IPS-15b (cell line): Measurements from ENCODE around the gene INTS6L.

Source experiments
- H3K27me3 ChIP-seq: one replicate; pipeline ENCODE4 v1.6.1; 2013; ENCODE audit warnings: low read length; ENCODE audit not compliant: control insufficient read depth, insufficient read depth
- H3K36me3 ChIP-seq: one replicate; pipeline ENCODE4 v1.6.1; 2013; ENCODE audit warnings: low read length; ENCODE audit not compliant: control insufficient read depth, insufficient read depth
- H3K4me1 ChIP-seq: one replicate; pipeline ENCODE4 v1.6.1; 2013; ENCODE audit warnings: mild to moderate bottlenecking, low read length; ENCODE audit not compliant: control insufficient read depth, insufficient read depth
- H3K4me3 ChIP-seq: one replicate; pipeline ENCODE4 v1.5.1; 2013; ENCODE audit warnings: low read depth, low read length
- H3K9ac ChIP-seq: one replicate; pipeline ENCODE4 v1.6.1; 2013; ENCODE audit warnings: low read depth, mild to moderate bottlenecking, low read length
- H3K9me3 ChIP-seq: one replicate; pipeline ENCODE4 v1.6.1; 2013; ENCODE audit warnings: mild to moderate bottlenecking, low read length; ENCODE audit not compliant: control insufficient read depth, insufficient read depth

Gene INTS6L

GRCh38 chrX:135528756-135529155 is 8.3 kb downstream of the INTS6L start:
- H3K9ac ChIP-seq: no peak overlapping the region
- H3K27me3 ChIP-seq: no peaks in the 10 kb centered on the region
- no peak overlapping the region for H3K4me3 ChIP-seq
- H3K9me3 ChIP-seq: no peaks in the 10 kb centered on the region
- H3K36me3 ChIP-seq: no peaks in the 10 kb centered on the region
- H3K4me1 ChIP-seq: peaks cover 6% of the 10 kb centered on the region

GRCh38 chrX:135530097-135530496 is 9.6 kb downstream of the INTS6L start:
- Histone ChIP-seq H3K27me3 (no peaks in the 10 kb centered on the region), H3K36me3 (no peaks in the 10 kb centered on the region), H3K4me3 (no peak overlapping the region), H3K4me1 (peaks cover 6% of the 10 kb centered on the region), H3K9me3 (no peaks in the 10 kb centered on the region), H3K9ac (no peak overlapping the region)

GRCh38 chrX:135531813-135532212 is 11.4 kb downstream of the INTS6L start:
- Histone ChIP-seq H3K27me3 (no peaks in the 10 kb centered on the region), H3K4me1 (peaks cover 6% of the 10 kb centered on the region), H3K9me3 (no peaks in the 10 kb centered on the region), H3K4me3 (no peak overlapping the region), H3K9ac (no peak overlapping the region), H3K36me3 (no peaks in the 10 kb centered on the region)

DNA sequence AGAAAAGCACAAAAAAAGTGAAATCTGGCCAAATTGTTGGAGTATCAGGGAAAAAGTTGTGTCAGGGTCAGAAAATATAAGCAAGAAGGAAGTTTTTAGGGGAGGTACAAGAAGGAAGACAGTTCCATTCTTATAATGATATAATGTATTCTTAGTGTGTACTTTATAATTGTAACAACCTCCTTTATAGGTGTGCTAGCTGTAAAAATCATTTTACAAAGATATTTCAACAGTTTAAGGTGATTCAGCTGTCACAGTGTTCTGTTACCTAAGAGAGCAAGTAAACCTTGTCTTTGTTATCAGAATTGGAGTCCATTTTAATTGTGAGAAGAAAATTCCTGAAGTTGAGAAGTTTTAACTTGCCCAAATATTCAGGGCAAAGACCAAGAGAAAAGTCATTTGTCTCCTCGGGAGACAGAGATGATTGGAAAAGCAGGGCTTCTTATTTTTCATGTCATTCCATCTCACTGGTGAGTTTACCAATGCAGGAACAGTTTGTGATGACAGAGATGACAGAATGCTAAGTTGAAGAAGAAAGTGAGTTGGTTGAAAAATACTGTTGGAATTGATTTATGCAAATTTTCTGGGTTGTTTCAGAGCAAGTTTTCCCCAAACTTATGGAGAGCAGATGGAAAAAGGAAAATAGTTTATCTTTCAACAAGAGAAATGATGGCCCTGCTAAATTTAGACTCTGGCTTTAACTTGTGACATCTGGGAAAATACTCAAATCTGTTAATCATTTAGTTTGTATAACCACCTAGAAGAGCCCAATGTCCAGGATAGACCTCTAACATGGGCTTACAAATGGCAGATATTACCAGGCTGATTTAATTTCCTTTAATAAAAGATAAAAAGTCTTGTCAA is 14.8 kb downstream of the INTS6L start:
- H3K36me3 ChIP-seq: no peaks in the 10 kb centered on the region
- no peaks in the 10 kb centered on the region for H3K9me3 ChIP-seq
- H3K9ac ChIP-seq: no peak overlapping the region
- no peaks in the 10 kb centered on the region for H3K4me1 ChIP-seq
- H3K4me3 ChIP-seq: no peak overlapping the region
- H3K27me3 ChIP-seq: no peaks in the 10 kb centered on the region

DNA sequence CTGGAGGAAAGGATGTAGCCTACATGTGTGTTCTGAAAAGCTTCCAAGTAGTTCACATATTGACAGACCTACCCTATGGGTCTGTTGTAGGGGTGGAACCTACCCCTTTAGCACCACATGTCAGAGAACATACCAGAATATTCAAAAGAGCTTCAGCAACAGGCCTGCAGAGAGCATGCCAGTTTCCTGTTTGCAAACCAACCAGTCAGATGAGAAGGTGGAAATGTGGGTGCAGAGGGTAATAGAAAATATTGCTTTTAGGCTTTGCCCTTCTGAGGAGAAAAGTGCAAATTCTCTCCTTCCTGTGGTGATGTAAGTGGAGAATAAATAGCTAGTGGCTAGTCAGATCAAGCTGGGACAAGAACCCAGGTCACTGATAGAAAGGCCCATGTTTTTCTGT is 16.4 kb downstream of the INTS6L start:
- Histone ChIP-seq H3K36me3 (no peaks in the 10 kb centered on the region), H3K9ac (no peak overlapping the region), H3K27me3 (no peaks in the 10 kb centered on the region), H3K4me1 (no peaks in the 10 kb centered on the region), H3K4me3 (no peak overlapping the region), H3K9me3 (no peaks in the 10 kb centered on the region)

DNA sequence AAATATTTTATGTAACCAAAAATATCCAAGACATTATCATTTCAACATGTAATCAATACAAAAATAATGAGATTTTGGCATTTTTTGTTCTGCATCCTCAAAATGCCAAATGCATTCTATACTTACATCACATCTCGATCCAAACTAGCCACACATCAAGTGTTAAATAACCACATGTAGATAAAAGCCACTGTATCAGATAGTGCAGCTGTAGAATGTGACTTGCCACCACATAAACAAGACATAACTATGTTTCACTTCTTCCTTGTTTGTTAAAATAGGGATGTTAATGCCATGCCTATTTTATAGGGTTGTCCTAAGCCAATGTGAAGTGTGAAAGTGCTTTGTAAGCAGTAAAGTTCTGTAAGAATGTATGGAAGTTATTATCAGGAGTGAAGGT is 20.9 kb downstream of the INTS6L start:
- no peak overlapping the region for H3K9ac ChIP-seq
- H3K36me3 ChIP-seq: no peaks in the 10 kb centered on the region
- H3K4me1 ChIP-seq: no peaks in the 10 kb centered on the region
- no peak overlapping the region for H3K4me3 ChIP-seq
- no peaks in the 10 kb centered on the region for H3K9me3 ChIP-seq
- H3K27me3 ChIP-seq: no peaks in the 10 kb centered on the region

DNA sequence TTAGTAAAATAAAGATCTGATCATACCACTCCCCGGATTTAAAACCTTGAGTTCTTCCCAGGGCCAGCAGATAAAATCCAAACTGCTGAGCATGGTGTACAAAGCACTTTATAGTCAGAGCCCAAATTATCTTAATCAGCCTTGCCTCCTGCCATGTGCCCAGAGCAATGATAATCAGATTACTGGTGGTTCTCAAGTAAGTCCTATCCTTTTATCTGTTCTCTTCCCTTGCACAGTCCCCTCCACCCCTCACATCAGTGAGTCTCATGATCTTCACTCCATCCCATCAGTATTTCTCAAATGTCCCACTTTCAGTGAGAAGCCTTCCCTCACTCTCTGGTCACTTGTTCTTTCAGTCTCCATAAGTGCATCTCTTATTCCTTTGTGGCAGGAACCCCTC is 22.7 kb downstream of the INTS6L start:
- H3K9me3 ChIP-seq: no peaks in the 10 kb centered on the region
- H3K9ac ChIP-seq: no peak overlapping the region
- H3K36me3 ChIP-seq: no peaks in the 10 kb centered on the region
- H3K4me1 ChIP-seq: no peaks in the 10 kb centered on the region
- no peaks in the 10 kb centered on the region for H3K27me3 ChIP-seq
- no peak overlapping the region for H3K4me3 ChIP-seq

- no peak overlapping the region for H3K4me3 ChIP-seq
These were observed 23.5 kb downstream of the INTS6L start for GRCh38 chrX:135543924-135544323.

DNA sequence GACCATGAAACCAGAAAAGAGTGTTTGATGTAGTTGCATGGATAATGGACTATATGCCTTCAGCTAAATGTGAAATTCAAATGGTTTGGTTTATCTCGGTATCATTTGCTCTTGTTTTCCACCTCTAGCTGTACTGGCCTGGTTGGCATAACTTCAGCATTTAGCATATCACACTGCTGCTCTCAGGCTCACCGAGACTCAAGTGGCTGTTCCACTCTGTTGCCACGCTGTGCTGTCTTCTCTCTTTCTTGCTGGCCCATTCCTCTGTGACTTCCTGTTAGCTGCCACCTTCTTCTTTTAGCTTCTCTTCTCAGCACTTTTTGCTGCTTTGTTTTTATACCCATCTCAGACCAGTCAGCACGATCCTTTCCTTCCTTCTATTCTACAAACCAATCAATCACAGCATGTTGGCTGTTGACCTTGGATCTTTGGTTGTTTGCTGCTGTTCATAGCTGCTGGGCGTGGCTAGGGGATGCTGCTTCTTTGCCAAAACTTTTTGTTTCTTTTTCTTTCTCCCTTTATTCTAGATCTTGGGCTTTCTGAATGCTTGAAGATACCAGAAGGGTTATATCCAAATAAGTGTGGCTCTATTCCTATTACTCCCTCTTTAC is 24.0 kb downstream of the INTS6L start:
- Histone ChIP-seq H3K36me3 (no peaks in the 10 kb centered on the region), H3K4me3 (no peak overlapping the region), H3K27me3 (no peaks in the 10 kb centered on the region), H3K9me3 (no peaks in the 10 kb centered on the region), H3K4me1 (no peaks in the 10 kb centered on the region), H3K9ac (no peak overlapping the region)

More at GRCh38 chrX:135543924-135544323, 23.5 kb downstream of the INTS6L start:
- no peaks in the 10 kb centered on the region for H3K27me3 ChIP-seq
- H3K9ac ChIP-seq: no peak overlapping the region
- H3K4me1 ChIP-seq: no peaks in the 10 kb centered on the region
- no peaks in the 10 kb centered on the region for H3K9me3 ChIP-seq
- H3K36me3 ChIP-seq: no peaks in the 10 kb centered on the region

DNA sequence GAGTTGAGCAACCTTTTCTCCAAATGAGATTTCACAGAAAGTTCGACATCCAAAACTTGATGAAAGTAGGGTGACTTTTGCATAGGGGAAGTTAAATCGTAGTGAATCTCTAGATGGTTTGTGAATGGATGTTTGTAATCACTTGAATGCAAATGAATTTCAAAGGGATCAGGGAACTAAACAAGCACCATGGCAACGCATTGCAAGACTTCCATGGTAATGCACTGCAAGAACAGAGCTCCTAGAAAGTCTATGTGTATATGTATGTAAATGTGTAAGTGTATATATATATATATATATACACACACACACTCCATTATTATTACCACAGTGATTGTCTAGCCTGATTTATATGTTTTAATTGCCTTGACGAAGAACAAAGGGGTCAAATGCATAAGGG is 27.3 kb downstream of the INTS6L start:
- Histone ChIP-seq H3K36me3 (no peaks in the 10 kb centered on the region), H3K9ac (no peak overlapping the region), H3K4me1 (no peaks in the 10 kb centered on the region), H3K4me3 (no peak overlapping the region), H3K9me3 (no peaks in the 10 kb centered on the region), H3K27me3 (no peaks in the 10 kb centered on the region)

DNA sequence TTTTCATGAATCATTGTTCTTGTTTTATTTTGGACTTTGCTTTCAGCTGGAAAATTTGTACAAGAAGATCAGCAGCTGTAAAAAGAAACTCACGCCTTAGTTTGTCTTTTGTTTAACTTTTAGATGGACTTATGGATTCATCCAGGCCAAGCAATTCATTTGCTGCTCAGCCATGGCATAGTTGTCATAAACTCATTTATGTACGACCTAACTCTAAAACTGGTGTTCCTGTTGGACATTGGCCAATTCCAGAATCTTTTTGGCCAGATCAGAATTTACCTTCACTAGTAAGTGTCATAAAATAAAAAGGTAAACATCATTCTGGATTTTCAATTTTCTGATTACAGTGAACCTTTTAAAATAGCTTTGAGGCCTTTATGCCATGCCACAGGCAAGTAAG is 29.1 kb downstream of the INTS6L start:
- H3K4me1 ChIP-seq: no peaks in the 10 kb centered on the region
- H3K9me3 ChIP-seq: no peaks in the 10 kb centered on the region
- no peaks in the 10 kb centered on the region for H3K36me3 ChIP-seq
- no peaks in the 10 kb centered on the region for H3K27me3 ChIP-seq
- no peak overlapping the region for H3K4me3 ChIP-seq
- no peak overlapping the region for H3K9ac ChIP-seq

DNA sequence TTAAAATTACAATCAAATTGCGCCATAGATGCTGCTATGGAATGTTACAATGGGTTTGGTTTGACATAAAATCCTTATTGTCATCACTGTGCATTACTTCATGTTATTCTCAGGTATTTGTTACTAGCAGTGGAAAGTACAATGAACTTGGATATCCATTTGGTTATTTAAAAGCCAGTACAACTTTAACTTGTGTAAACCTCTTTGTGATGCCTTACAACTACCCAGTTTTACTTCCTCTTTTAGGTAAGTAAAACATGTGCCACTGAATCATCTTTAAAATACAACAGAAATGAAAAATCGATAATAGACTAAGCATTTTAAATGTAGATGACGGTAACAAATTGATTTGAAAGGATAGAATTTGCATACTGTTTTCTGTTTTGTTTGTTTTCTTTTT is 35.6 kb downstream of the INTS6L start:
- Histone ChIP-seq H3K9ac (no peak overlapping the region), H3K36me3 (no peaks in the 10 kb centered on the region), H3K27me3 (no peaks in the 10 kb centered on the region), H3K4me1 (peaks cover 4% of the 10 kb centered on the region), H3K4me3 (no peak overlapping the region), H3K9me3 (no peaks in the 10 kb centered on the region)
